Large intestine (tissue), 3 donors: ENCODE results near the gene DNMT3A. TPM values are rescaled to one million over a fixed set of nuclear protein-coding genes. Genes with fewer than 3 reads are reported as not detected.

Experiments
- DNase-seq, 2 donors: peaks; one replicate each; pipeline versions ENCODE4 v3.0.0 to v3.0.0-alpha.2; 2013
- H3K27ac ChIP-seq: one replicate; pipeline ENCODE4 v1.5.1; 2013; ENCODE audit warnings: low read length
- H3K27me3 ChIP-seq: 2 replicates; pipeline ENCODE4 v1.6.1; 2013; ENCODE audit warnings: low read length; ENCODE audit not compliant: control insufficient read depth, insufficient read depth
- H3K36me3 ChIP-seq: 2 replicates; pipeline ENCODE4 v1.6.1; 2013; ENCODE audit warnings: low read length; ENCODE audit not compliant: control insufficient read depth, insufficient read depth
- H3K4me1 ChIP-seq: one replicate; pipeline ENCODE4 v1.6.1; 2013; ENCODE audit warnings: low read length; ENCODE audit not compliant: control insufficient read depth, insufficient read depth
- H3K4me3 ChIP-seq: one replicate; pipeline ENCODE4 v1.5.1; 2013; ENCODE audit warnings: low read length
- H3K9me3 ChIP-seq: one replicate; pipeline ENCODE4 v1.6.1; 2013; ENCODE audit warnings: mild to moderate bottlenecking, low read depth, low read length, moderate library complexity; ENCODE audit not compliant: control insufficient read depth
- WGBS: methylation state at CpG from one replicate; pipeline ENCODE4 v1.1.5; 2013; ENCODE audit warnings: low lambda C conversion rate; ENCODE audit not compliant: insufficient coverage; 5-methylcytosine and 5-hydroxymethylcytosine counted together
- polyA plus RNA-seq: library from polyadenylated mRNA; unstranded; fragments of 120-200 nt; gene quantifications from one replicate; pipeline ENCODE4 v1.2.1, GENCODE V29; 2013

DNMT3A gene
- polyA plus RNA-seq, 1 donor = 50.2 TPM

- H3K27ac ChIP-seq = no peak overlapping the region
- H3K36me3 ChIP-seq = peaks cover 15% of the 10 kb centered on the region
- no peak for DNase-seq
- no peaks in the 10 kb centered on the region for H3K27me3 ChIP-seq
- no CpG with 5 or more reads among the region's 10 CpGs for WGBS
- H3K9me3 ChIP-seq = no peaks in the 10 kb centered on the region
- peaks cover 20% of the 10 kb centered on the region for H3K4me1 ChIP-seq
- no peak overlapping the region for H3K4me3 ChIP-seq
These were observed 4.4 kb downstream of the DNMT3A start for GRCh38 chr2:25337276-25337675.

GRCh38 chr2:25336383-25336841, 5.3 kb downstream of the DNMT3A start:
- Histone ChIP-seq H3K4me3 (no peak overlapping the region), H3K27ac (no peak overlapping the region), H3K36me3 (peaks cover 15% of the 10 kb centered on the region), H3K27me3 (no peaks in the 10 kb centered on the region), H3K9me3 (no peaks in the 10 kb centered on the region), H3K4me1 (peaks cover 20% of the 10 kb centered on the region)
- WGBS = no CpG with 5 or more reads among the region's 10 CpGs
- no peak for DNase-seq

DNA sequence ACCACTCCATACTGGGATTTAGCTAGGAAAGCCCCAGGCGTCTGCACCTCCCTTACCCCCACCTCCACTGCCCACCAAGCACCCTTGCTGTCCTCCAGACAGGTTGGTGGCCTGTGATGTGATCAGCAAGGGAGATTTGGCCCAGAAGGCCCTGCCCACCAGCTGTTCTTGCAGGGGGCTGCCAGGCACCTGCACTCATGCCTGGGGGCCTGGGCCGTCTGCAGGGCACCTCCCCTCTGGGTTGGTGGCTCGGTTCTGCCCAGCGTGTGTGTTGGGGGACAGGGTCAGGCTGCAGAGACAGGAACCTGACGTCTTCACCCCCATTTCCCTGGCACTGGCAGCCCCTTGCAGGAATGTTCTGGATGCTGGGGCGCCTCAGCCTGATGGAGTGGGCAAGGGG, 5.8 kb downstream of the DNMT3A start:
- Histone ChIP-seq H3K4me3 (no peak overlapping the region), H3K9me3 (no peaks in the 10 kb centered on the region), H3K36me3 (peaks cover 20% of the 10 kb centered on the region), H3K27me3 (no peaks in the 10 kb centered on the region), H3K27ac (no peak overlapping the region), H3K4me1 (peaks cover 20% of the 10 kb centered on the region)
- DNase-seq = no peak
- WGBS = no CpG with 5 or more reads among the region's 6 CpGs

GRCh38 chr2:25335204-25335603, 6.5 kb downstream of the DNMT3A start:
- no peak overlapping the region for H3K27ac ChIP-seq
- H3K9me3 ChIP-seq = no peaks in the 10 kb centered on the region
- H3K36me3 ChIP-seq = peaks cover 22% of the 10 kb centered on the region
- no peaks in the 10 kb centered on the region for H3K27me3 ChIP-seq
- no peak overlapping the region for H3K4me3 ChIP-seq
- WGBS = no CpG with 5 or more reads among the region's 8 CpGs
- no peak for DNase-seq
- H3K4me1 ChIP-seq = peaks cover 23% of the 10 kb centered on the region

GRCh38 chr2:25334482-25334881, 7.2 kb downstream of the DNMT3A start:
- DNase-seq = no peak
- H3K27me3 ChIP-seq = no peaks in the 10 kb centered on the region
- peaks cover 16% of the 10 kb centered on the region for H3K4me1 ChIP-seq
- peaks cover 22% of the 10 kb centered on the region for H3K36me3 ChIP-seq
- H3K9me3 ChIP-seq = no peaks in the 10 kb centered on the region
- no peak overlapping the region for H3K4me3 ChIP-seq
- WGBS = no CpG with 5 or more reads among the region's 8 CpGs
- no peak overlapping the region for H3K27ac ChIP-seq

- Histone ChIP-seq H3K36me3 (peaks cover 22% of the 10 kb centered on the region), H3K4me3 (no peak overlapping the region), H3K9me3 (no peaks in the 10 kb centered on the region), H3K27me3 (no peaks in the 10 kb centered on the region), H3K4me1 (peaks cover 12% of the 10 kb centered on the region), H3K27ac (no peak overlapping the region)
- WGBS = no CpG with 5 or more reads among the region's 4 CpGs
- DNase-seq = no peak
These were observed 7.7 kb downstream of the DNMT3A start for GRCh38 chr2:25333981-25334380.

GRCh38 chr2:25332571-25332970, 9.2 kb downstream of the DNMT3A start:
- peaks cover 12% of the 10 kb centered on the region for H3K4me1 ChIP-seq
- WGBS = no CpG with 5 or more reads among the region's 9 CpGs
- no peak for DNase-seq

GRCh38 chr2:25331686-25332365, 9.9 kb downstream of the DNMT3A start:
- Histone ChIP-seq H3K27ac (no peak overlapping the region), H3K36me3 (peaks cover 24% of the 10 kb centered on the region), H3K27me3 (no peaks in the 10 kb centered on the region), H3K4me1 (peaks cover 10% of the 10 kb centered on the region), H3K4me3 (no peak overlapping the region), H3K9me3 (no peaks in the 10 kb centered on the region)
- DNase-seq = no peak
- WGBS = 87% methylated on average over 3 of the region's 23 CpGs

More at GRCh38 chr2:25332571-25332970, 9.2 kb downstream of the DNMT3A start:
- Histone ChIP-seq H3K9me3 (no peaks in the 10 kb centered on the region), H3K36me3 (peaks cover 20% of the 10 kb centered on the region), H3K4me3 (no peak overlapping the region), H3K27ac (no peak overlapping the region), H3K27me3 (no peaks in the 10 kb centered on the region)

- H3K4me3 ChIP-seq = no peak overlapping the region
- no peak for DNase-seq
- peaks cover 6% of the 10 kb centered on the region for H3K9me3 ChIP-seq
- 100% methylated on average over 1 of the region's 4 CpGs for WGBS
- H3K36me3 ChIP-seq = peaks cover 32% of the 10 kb centered on the region
- no peak overlapping the region for H3K27ac ChIP-seq
- peaks cover 8% of the 10 kb centered on the region for H3K4me1 ChIP-seq
- no peaks in the 10 kb centered on the region for H3K27me3 ChIP-seq
These were observed 10.8 kb downstream of the DNMT3A start for GRCh38 chr2:25330937-25331336.

DNA sequence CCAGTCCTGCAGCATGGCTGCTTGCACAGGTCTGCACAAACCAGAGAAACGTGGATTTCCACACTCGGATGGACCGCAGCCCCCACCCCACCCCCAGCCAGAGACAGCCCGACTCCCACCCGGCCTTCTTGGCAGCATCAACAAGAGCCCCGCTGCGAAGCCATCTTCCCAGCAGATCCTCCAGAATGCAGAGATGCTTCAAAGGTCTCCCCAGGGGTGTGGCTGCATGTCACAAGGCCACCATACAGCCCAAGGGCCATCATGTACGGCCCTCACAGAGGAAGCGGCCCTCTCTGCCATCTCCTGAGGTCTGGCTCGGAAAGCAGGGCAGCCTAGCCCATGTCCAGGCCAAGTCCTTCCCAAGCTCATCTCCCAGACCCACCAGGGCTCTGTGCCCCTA, 11.5 kb downstream of the DNMT3A start:
- H3K36me3 ChIP-seq = peaks cover 29% of the 10 kb centered on the region
- WGBS = no CpG with 5 or more reads among the region's 10 CpGs
- DNase-seq = no peak
- H3K27me3 ChIP-seq = no peaks in the 10 kb centered on the region
- no peak overlapping the region for H3K27ac ChIP-seq
- peaks cover 8% of the 10 kb centered on the region for H3K4me1 ChIP-seq
- H3K9me3 ChIP-seq = peaks cover 6% of the 10 kb centered on the region
- no peak overlapping the region for H3K4me3 ChIP-seq
